Measurements from ENCODE around the gene LTB4R. TPM values are rescaled to one million over a fixed set of nuclear protein-coding genes. Genes with fewer than 3 reads are reported as not detected.

The LTB4R gene, protein sequence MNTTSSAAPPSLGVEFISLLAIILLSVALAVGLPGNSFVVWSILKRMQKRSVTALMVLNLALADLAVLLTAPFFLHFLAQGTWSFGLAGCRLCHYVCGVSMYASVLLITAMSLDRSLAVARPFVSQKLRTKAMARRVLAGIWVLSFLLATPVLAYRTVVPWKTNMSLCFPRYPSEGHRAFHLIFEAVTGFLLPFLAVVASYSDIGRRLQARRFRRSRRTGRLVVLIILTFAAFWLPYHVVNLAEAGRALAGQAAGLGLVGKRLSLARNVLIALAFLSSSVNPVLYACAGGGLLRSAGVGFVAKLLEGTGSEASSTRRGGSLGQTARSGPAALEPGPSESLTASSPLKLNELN
- total RNA-seq (2021) (6.9 to 9.4 TPM (median 7.6 TPM) in 3 replicates), Bru-seq, nascent RNA (percentile 62 among the genes with signal in this experiment)
- long read RNA-seq, experiment 1, full-length matches to known transcripts = 8 of 13 reads
- long read RNA-seq, experiment 1, partial matches to known transcripts = 0 of 13 reads
- long read RNA-seq, experiment 1, other reads (novel, unspliced or antisense) = 5 of 13 reads
- long read RNA-seq, experiment 2, partial matches to known transcripts = 0 of 3 reads
- long read RNA-seq, experiment 2, other reads (novel, unspliced or antisense) = 2 of 3 reads
- long read RNA-seq, experiment 3 = 0 reads

DNA sequence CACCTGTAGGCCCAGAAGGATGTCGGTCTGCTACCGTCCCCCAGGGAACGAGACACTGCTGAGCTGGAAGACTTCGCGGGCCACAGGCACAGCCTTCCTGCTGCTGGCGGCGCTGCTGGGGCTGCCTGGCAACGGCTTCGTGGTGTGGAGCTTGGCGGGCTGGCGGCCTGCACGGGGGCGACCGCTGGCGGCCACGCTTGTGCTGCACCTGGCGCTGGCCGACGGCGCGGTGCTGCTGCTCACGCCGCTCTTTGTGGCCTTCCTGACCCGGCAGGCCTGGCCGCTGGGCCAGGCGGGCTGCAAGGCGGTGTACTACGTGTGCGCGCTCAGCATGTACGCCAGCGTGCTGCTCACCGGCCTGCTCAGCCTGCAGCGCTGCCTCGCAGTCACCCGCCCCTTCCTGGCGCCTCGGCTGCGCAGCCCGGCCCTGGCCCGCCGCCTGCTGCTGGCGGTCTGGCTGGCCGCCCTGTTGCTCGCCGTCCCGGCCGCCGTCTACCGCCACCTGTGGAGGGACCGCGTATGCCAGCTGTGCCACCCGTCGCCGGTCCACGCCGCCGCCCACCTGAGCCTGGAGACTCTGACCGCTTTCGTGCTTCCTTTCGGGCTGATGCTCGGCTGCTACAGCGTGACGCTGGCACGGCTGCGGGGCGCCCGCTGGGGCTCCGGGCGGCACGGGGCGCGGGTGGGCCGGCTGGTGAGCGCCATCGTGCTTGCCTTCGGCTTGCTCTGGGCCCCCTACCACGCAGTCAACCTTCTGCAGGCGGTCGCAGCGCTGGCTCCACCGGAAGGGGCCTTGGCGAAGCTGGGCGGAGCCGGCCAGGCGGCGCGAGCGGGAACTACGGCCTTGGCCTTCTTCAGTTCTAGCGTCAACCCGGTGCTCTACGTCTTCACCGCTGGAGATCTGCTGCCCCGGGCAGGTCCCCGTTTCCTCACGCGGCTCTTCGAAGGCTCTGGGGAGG lies at the start of gene LTB4R:
Gene LTB4R, plus strand, starts transcription at position 857 of the 959 bp plus-strand sequence. CDS start 4,150 bp downstream, outside the sequence.
- CTCF ChIA-PET = interaction anchor here (0.5 to 6.8 kb wide), 17 partner anchors 11 to 196 kb away, joined by 3 to 97 read pairs (median 7); partner anchors contain the start of genes ADCY4, CBLN3, DCAF11 and DHRS1
- POLR2A ChIA-PET = interaction anchor here (0.9 to 2.0 kb wide), 3 partner anchors 11 to 68 kb away, joined by 3 to 8 read pairs (median 8); partner anchors contain the start of genes DHRS1, NOP9 and TINF2
- peaks cover 12% of the 10 kb centered on the region for H3K36me3 Mint-ChIP-seq
- H3K9me3 Mint-ChIP-seq = no peaks in the 10 kb centered on the region
- DNase-seq (ENCODE audit: low spot score) (peak; percentile 78), ATAC-seq (peak; percentile 68)
- H3K4me1 Mint-ChIP-seq = peaks cover 15% of the 10 kb centered on the region
- TF ChIP-seq, protein P1, sequence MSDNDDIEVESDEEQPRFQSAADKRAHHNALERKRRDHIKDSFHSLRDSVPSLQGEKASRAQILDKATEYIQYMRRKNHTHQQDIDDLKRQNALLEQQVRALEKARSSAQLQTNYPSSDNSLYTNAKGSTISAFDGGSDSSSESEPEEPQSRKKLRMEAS (CRISPR knock-in tag; IDR thresholded peaks at IDR 0.05) = no peak
- no peak for TF ChIP-seq CREM (CRISPR knock-in tag; IDR thresholded peaks at IDR 0.05)
- TF ChIP-seq, protein P2, sequence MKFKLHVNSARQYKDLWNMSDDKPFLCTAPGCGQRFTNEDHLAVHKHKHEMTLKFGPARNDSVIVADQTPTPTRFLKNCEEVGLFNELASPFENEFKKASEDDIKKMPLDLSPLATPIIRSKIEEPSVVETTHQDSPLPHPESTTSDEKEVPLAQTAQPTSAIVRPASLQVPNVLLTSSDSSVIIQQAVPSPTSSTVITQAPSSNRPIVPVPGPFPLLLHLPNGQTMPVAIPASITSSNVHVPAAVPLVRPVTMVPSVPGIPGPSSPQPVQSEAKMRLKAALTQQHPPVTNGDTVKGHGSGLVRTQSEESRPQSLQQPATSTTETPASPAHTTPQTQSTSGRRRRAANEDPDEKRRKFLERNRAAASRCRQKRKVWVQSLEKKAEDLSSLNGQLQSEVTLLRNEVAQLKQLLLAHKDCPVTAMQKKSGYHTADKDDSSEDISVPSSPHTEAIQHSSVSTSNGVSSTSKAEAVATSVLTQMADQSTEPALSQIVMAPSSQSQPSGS (CRISPR knock-in tag; IDR thresholded peaks at IDR 0.05; ENCODE audit: borderline replicate concordance, low read depth) = no peak
- TF ChIP-seq ZNF396 (CRISPR knock-in tag; IDR thresholded peaks at IDR 0.05; ENCODE audit: borderline replicate concordance) = no peak
- TF ChIP-seq ZNF219 (CRISPR knock-in tag; IDR thresholded peaks at IDR 0.05; ENCODE audit: borderline replicate concordance) = no peak
- TF ChIP-seq SP1 (CRISPR knock-in tag; conservative IDR thresholded peaks at IDR 0.05) = no peak
- TF ChIP-seq, protein P3, sequence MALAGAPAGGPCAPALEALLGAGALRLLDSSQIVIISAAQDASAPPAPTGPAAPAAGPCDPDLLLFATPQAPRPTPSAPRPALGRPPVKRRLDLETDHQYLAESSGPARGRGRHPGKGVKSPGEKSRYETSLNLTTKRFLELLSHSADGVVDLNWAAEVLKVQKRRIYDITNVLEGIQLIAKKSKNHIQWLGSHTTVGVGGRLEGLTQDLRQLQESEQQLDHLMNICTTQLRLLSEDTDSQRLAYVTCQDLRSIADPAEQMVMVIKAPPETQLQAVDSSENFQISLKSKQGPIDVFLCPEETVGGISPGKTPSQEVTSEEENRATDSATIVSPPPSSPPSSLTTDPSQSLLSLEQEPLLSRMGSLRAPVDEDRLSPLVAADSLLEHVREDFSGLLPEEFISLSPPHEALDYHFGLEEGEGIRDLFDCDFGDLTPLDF (CRISPR knock-in tag; IDR thresholded peaks at IDR 0.05) = no peak
- TF ChIP-seq NFATC4 (CRISPR knock-in tag; IDR thresholded peaks at IDR 0.05) = no peak
- TF ChIP-seq RELA (CRISPR knock-in tag; IDR thresholded peaks at IDR 0.05; ENCODE audit: borderline replicate concordance) = no peak
- TF ChIP-seq CREB1 (CRISPR knock-in tag; IDR thresholded peaks at IDR 0.05) = no peak
- TF ChIP-seq NR3C1 (CRISPR knock-in tag; conservative IDR thresholded peaks at IDR 0.05; ENCODE audit: low read depth) = no peak
- TF ChIP-seq GABPB1 (CRISPR knock-in tag; IDR thresholded peaks at IDR 0.05) = no peak
- TF ChIP-seq ZBTB21 (CRISPR knock-in tag; IDR thresholded peaks at IDR 0.05; ENCODE audit: borderline replicate concordance) = no peak
- TF ChIP-seq, protein P4, sequence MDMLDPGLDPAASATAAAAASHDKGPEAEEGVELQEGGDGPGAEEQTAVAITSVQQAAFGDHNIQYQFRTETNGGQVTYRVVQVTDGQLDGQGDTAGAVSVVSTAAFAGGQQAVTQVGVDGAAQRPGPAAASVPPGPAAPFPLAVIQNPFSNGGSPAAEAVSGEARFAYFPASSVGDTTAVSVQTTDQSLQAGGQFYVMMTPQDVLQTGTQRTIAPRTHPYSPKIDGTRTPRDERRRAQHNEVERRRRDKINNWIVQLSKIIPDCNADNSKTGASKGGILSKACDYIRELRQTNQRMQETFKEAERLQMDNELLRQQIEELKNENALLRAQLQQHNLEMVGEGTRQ (CRISPR knock-in tag; IDR thresholded peaks at IDR 0.05) = no peak
- no peak for TF ChIP-seq NFE2L1 (CRISPR knock-in tag; IDR thresholded peaks at IDR 0.05)
- TF ChIP-seq, protein P5, sequence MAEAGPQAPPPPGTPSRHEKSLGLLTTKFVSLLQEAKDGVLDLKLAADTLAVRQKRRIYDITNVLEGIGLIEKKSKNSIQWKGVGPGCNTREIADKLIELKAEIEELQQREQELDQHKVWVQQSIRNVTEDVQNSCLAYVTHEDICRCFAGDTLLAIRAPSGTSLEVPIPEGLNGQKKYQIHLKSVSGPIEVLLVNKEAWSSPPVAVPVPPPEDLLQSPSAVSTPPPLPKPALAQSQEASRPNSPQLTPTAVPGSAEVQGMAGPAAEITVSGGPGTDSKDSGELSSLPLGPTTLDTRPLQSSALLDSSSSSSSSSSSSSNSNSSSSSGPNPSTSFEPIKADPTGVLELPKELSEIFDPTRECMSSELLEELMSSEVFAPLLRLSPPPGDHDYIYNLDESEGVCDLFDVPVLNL (CRISPR knock-in tag; IDR thresholded peaks at IDR 0.05; ENCODE audit: borderline replicate concordance, low read depth) = no peak
- TF ChIP-seq, protein P6, sequence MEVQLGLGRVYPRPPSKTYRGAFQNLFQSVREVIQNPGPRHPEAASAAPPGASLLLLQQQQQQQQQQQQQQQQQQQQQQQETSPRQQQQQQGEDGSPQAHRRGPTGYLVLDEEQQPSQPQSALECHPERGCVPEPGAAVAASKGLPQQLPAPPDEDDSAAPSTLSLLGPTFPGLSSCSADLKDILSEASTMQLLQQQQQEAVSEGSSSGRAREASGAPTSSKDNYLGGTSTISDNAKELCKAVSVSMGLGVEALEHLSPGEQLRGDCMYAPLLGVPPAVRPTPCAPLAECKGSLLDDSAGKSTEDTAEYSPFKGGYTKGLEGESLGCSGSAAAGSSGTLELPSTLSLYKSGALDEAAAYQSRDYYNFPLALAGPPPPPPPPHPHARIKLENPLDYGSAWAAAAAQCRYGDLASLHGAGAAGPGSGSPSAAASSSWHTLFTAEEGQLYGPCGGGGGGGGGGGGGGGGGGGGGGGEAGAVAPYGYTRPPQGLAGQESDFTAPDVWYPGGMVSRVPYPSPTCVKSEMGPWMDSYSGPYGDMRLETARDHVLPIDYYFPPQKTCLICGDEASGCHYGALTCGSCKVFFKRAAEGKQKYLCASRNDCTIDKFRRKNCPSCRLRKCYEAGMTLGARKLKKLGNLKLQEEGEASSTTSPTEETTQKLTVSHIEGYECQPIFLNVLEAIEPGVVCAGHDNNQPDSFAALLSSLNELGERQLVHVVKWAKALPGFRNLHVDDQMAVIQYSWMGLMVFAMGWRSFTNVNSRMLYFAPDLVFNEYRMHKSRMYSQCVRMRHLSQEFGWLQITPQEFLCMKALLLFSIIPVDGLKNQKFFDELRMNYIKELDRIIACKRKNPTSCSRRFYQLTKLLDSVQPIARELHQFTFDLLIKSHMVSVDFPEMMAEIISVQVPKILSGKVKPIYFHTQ (CRISPR knock-in tag; IDR thresholded peaks at IDR 0.05) = no peak
- peaks cover 44% of the 10 kb centered on the region for H3K27me3 Mint-ChIP-seq (ENCODE audit: low read depth)
- H3K4me3 Mint-ChIP-seq = peak within 1 kb of the TSS; percentile 47
- no peak within 1 kb of the TSS for H3K27ac Mint-ChIP-seq

Data from WTC11 (cell line).